NB4 (cell line): ENCODE results near the gene ARID1B.

Experiments used
- DNase-seq: peaks from one replicate; pipeline ENCODE4 v3.0.0; 2010; ENCODE audit warnings: low read depth
- H3K4me3 ChIP-seq: one replicate; pipeline ENCODE4 v1.5.1; 2011; ENCODE audit warnings: mild to moderate bottlenecking, low read depth, low read length, moderate library complexity
- MYC ChIP-seq: IDR thresholded peaks from 2 replicates; pipeline ENCODE4 v1.6.1; 2011; ENCODE audit warnings: low read depth, low read length
- POLR2A ChIP-seq: IDR thresholded peaks from 2 replicates; pipeline ENCODE4 v1.6.1; 2011; ENCODE audit warnings: mild to moderate bottlenecking; ENCODE audit not compliant: insufficient read length; ENCODE audit errors: extremely low read depth
- TF ChIP-seq, protein P1 (sequence below): IDR thresholded peaks from one replicate; pipeline ENCODE4 v1.5.1; 2012; ENCODE audit warnings: low read depth, low read length
- TF ChIP-seq, protein P2 (sequence below): IDR thresholded peaks from 2 replicates; pipeline ENCODE4 v1.6.1; 2011; ENCODE audit warnings: low read depth, low read length

ARID1B gene

DNA sequence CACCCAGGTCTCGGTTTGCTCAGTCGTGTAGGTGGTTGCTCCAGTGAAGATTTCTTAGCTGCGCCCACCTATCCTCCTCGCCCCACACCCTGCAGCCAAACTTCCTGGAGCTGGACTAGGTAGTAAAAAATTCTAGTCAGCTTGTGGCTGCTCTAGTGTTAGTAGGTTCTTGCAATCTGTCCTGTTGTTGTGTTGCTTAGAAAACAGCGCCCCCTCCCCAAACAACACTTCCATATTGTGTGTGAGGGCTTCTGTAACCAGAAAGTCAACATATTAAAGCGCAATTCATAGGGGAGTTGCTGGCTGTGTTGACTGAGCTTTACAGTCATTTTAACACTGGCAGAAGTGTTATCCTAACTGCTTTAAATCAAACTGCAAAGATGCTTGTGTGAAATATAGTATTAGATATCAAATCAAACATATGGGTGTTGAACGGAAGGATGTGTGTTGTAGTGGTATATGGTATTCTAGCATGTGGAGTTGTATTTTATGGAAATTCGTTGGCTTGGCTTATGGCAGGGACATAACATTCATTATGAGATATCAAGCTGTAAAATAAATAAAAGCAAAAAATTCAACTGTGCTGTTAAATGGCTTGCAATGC, 122.5 kb downstream of the ARID1B start:
- peak; percentile 16 for DNase-seq
- TF ChIP-seq, protein P1, sequence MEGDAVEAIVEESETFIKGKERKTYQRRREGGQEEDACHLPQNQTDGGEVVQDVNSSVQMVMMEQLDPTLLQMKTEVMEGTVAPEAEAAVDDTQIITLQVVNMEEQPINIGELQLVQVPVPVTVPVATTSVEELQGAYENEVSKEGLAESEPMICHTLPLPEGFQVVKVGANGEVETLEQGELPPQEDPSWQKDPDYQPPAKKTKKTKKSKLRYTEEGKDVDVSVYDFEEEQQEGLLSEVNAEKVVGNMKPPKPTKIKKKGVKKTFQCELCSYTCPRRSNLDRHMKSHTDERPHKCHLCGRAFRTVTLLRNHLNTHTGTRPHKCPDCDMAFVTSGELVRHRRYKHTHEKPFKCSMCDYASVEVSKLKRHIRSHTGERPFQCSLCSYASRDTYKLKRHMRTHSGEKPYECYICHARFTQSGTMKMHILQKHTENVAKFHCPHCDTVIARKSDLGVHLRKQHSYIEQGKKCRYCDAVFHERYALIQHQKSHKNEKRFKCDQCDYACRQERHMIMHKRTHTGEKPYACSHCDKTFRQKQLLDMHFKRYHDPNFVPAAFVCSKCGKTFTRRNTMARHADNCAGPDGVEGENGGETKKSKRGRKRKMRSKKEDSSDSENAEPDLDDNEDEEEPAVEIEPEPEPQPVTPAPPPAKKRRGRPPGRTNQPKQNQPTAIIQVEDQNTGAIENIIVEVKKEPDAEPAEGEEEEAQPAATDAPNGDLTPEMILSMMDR = no peak
- TF ChIP-seq MYC = no peak
- TF ChIP-seq POLR2A = no peak
- TF ChIP-seq, protein P2, sequence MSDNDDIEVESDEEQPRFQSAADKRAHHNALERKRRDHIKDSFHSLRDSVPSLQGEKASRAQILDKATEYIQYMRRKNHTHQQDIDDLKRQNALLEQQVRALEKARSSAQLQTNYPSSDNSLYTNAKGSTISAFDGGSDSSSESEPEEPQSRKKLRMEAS = no peak
- no peak overlapping the region for H3K4me3 ChIP-seq

DNA sequence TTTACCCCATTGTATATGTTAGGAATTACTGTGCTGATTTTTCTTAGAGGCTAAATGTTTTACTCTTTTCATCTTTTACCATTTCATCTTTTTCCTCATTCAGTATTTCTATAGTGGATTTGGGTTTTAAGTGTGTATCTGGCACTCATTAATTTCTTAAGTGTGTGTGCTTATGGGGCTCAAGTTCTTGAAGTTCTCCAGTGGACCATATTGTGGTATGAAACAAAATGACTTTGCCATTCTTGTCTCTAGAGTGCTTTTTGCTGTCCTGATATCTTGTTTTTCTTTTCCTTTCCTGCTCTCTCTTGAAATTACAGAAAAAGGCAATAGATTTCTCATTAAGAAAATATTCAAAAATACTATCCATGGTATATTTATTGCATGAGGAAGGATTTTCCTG, 123.1 kb downstream of the ARID1B start:
- TF ChIP-seq POLR2A = no peak
- TF ChIP-seq, protein P1 = no peak
- TF ChIP-seq, protein P2 = no peak
- no peak for TF ChIP-seq MYC
- no peak overlapping the region for H3K4me3 ChIP-seq
- DNase-seq = no peak

DNA sequence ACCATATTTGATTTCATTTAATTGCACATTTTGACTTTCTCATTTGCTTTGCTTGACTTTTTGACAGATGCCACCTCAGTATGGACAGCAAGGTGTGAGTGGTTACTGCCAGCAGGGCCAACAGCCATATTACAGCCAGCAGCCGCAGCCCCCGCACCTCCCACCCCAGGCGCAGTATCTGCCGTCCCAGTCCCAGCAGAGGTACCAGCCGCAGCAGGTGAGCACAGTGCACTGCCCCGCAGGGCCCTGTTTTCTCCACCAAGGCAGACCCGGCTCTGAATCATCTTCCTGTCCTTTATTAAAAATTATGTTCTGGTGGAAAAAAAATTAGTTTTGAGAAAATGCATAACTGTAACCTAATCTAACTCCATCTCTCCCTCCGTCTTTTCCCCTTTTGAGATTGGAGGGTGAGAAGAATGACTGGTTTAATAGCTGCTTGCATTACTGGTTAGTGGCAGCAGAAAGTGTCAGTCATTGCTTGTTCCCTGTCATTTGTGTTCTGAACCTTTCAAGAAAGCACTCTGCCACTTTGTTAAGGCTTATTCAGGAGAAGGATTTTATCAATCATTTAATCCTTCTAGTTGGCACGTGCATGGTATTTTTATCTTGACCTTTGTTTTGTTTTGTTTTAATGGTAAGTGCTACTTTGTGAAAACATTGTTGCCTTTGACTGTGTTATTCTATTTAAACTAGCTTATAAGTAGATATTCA, 124.3 kb downstream of the ARID1B start:
- TF ChIP-seq, protein P2 = no peak
- no peak for TF ChIP-seq MYC
- no peak for TF ChIP-seq POLR2A
- TF ChIP-seq, protein P1 = no peak
- DNase-seq = no peak
- no peak overlapping the region for H3K4me3 ChIP-seq

DNA sequence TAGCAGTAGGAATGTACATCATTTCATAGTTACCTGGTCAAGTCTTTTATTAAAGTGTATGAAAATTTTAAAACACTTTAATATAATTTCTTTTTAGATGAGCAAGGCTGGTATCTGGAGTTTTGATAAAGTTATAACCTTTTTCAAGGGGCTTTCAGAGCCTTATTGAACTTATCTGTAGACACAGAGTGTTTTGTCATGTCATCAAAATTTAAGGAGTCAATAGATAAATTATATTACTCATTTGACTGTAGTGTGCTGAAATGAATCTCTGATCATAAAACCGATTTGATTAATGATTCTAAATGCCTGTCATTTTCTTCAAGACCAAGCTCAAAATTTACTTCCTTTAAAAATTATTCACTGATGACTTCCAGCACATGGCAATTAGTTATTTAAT, 125.6 kb downstream of the ARID1B start:
- DNase-seq = no peak
- no peak overlapping the region for H3K4me3 ChIP-seq
- TF ChIP-seq, protein P1 = no peak
- TF ChIP-seq, protein P2 = no peak
- TF ChIP-seq POLR2A = no peak
- TF ChIP-seq MYC = no peak

DNA sequence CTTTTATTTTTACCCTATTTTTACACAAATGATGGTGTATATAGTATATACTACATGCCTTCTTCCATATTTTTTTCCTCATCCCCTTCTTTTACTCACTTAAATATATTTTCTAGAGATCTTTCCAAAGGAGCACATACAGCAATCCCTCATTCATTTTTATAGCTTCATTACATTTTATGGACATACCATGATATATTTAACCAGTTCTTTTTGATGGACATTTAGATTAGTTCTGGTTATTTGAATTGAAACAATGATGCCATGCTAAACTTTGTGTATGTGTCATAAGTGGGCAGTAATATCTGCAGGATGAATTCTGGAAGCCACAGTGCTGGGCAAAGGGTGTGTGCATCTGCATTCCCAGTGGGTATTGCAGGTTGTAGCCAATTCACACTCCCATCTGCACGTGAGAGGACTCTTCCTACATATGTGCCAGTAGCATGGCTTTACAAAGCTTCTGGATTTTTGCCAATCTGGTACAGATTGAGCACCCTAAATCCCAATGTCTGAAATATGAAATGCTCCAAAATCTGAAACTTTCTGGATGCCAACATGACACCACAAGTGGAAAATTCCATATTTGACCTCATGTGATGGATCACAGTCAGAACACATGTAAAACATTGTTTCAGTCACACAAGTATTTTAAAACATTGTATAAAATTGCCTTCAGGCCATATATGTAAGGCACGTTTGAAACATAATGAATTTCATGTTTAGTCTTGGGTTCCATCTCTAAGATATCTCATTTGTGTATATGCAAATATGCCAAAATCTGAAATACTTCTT, 127.2 kb downstream of the ARID1B start:
- DNase-seq = no peak
- no peak overlapping the region for H3K4me3 ChIP-seq
- TF ChIP-seq, protein P1 = no peak
- no peak for TF ChIP-seq POLR2A
- no peak for TF ChIP-seq MYC
- TF ChIP-seq, protein P2 = no peak
